ENCODE data around the gene ZBTB32.
A peak's percentile ranks its signal among the peaks of the same experiment; 100 is the strongest.
"Not testable (repeated sequence)": the region's sequence is repeated elsewhere in the genome, so short reads cannot be mapped to it uniquely, and the experiment has no call there.

ZBTB32 gene

GRCh38 chr19:35670686-35671085 lies 33.7 kb upstream of the ZBTB32 start:
- no peak overlapping the region for H3K4me3 ChIP-seq (ENCODE audit: low read depth, low read length)

DNA sequence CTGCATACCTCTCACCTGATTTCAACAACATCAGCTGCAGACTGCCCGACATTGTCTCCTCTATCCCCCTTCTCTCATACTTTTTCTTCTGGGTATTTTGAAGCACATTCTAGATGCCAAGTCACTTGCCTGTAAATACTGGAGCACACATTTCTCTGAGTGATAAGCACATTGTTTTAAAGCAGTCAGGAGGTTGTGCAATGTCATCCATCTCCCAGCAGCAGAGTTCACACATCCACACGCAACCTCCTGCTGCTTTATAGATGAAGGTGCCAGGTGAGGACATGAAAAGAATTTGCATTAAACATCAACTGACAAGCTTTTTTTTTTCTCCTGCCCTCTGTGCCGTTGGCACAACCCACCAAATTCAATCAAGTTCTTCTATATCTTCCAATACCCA lies 32.5 kb upstream of the ZBTB32 start:
- peak; percentile 29 for DNase-seq (ENCODE audit: low read depth)
- no peak overlapping the region for H3K4me3 ChIP-seq (ENCODE audit: low read depth, low read length)
- no peak for TF ChIP-seq CTCF (IDR thresholded peaks at IDR 0.05; ENCODE audit: low read depth, low read length)
- no peak for TF ChIP-seq MAX (IDR thresholded peaks at IDR 0.05; ENCODE audit: low read depth, low read length)
- TF ChIP-seq MYC (IDR thresholded peaks at IDR 0.05; ENCODE audit: low read depth, low read length) = no peak
- no peak for TF ChIP-seq POLR2A (IDR thresholded peaks at IDR 0.05; ENCODE audit: extremely low read depth, insufficient read length)

More at GRCh38 chr19:35670686-35671085, 33.7 kb upstream of the ZBTB32 start:
- TF ChIP-seq CTCF (IDR thresholded peaks at IDR 0.05; ENCODE audit: low read depth, low read length) = no peak
- TF ChIP-seq MAX (IDR thresholded peaks at IDR 0.05; ENCODE audit: low read depth, low read length) = no peak
- TF ChIP-seq POLR2A (IDR thresholded peaks at IDR 0.05; ENCODE audit: extremely low read depth, insufficient read length) = no peak
- no peak for TF ChIP-seq MYC (IDR thresholded peaks at IDR 0.05; ENCODE audit: low read depth, low read length)
- DNase-seq (ENCODE audit: low read depth) = no peak

DNA sequence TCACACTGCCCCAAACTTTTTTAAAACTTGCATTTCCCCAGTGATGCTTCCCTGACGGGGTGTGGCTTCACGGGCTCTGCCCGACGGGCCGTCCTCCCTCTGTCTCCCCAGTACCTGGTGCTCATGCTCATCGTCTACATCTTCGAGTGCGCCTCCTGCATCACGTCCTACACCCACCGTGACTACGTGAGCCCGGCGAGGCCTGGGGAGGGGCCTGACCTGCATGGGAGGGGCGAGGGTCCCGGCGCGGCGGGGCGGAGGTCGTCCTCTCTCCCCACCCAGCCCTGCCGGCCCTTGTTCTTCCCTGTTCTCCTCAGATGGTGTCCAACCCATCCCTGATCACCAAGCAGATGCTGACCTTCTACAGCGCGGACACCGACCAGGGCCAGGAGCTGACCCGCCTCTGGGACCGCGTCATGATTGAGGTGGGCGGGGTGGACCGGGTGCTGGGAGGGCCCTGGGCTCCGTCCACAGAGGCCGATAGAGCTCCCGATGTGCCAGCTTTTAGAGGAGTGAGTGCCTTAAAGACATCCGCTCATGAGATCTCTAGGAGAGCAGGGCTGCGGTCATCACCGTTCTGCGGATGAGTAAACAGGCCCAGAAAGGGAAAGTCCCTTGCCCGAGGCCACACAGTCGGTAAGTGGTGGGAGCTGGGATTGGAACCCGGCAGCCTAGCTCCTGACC lies 31.1 kb upstream of the ZBTB32 start:
- H3K4me3 ChIP-seq (ENCODE audit: low read depth, low read length) = no peak overlapping the region
- no peak for TF ChIP-seq MYC (IDR thresholded peaks at IDR 0.05; ENCODE audit: low read depth, low read length)
- no peak for TF ChIP-seq CTCF (IDR thresholded peaks at IDR 0.05; ENCODE audit: low read depth, low read length)
- TF ChIP-seq POLR2A (IDR thresholded peaks at IDR 0.05; ENCODE audit: extremely low read depth, insufficient read length) = no peak
- TF ChIP-seq MAX (IDR thresholded peaks at IDR 0.05; ENCODE audit: low read depth, low read length) = no peak
- no peak for DNase-seq (ENCODE audit: low read depth)

DNA sequence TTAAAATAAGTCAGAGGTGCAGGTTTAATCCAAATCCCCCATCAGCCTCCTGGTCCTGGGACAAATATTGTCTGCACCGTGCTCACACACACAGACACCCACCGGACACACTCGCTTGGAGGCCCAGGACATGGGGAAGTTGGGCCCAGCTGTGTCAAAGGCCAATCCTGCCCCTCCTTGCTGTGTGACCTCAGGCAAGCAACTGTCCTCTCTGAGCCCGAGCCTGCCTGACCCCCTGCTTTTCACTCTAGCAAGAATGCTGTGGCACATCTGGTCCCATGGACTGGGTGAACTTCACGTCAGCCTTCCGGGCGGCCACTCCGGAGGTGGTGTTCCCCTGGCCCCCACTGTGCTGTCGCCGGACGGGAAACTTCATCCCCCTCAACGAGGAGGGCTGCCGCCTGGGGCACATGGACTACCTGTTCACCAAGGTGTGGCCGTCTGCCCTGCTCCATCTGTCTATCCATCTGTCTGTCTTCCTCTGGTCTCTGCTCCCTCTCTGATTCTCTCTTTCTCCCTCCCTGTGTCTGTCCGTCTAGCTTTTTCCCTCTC lies 28.7 kb upstream of the ZBTB32 start:
- TF ChIP-seq MAX (IDR thresholded peaks at IDR 0.05; ENCODE audit: low read depth, low read length) (no peak), CTCF (IDR thresholded peaks at IDR 0.05; ENCODE audit: low read depth, low read length) (no peak), POLR2A (IDR thresholded peaks at IDR 0.05; ENCODE audit: extremely low read depth, insufficient read length) (no peak), MYC (IDR thresholded peaks at IDR 0.05; ENCODE audit: low read depth, low read length) (no peak)

GRCh38 chr19:35689836-35690235 lies 14.5 kb upstream of the ZBTB32 start:
- H3K4me3 ChIP-seq (ENCODE audit: low read depth, low read length) = no peak overlapping the region
- no peak for TF ChIP-seq CTCF (IDR thresholded peaks at IDR 0.05; ENCODE audit: low read depth, low read length)
- no peak for TF ChIP-seq MYC (IDR thresholded peaks at IDR 0.05; ENCODE audit: low read depth, low read length)
- TF ChIP-seq POLR2A (IDR thresholded peaks at IDR 0.05; ENCODE audit: extremely low read depth, insufficient read length) = no peak
- DNase-seq (ENCODE audit: low read depth) = no peak

More for the DNA sequence above, 28.7 kb upstream of the ZBTB32 start:
- no peak overlapping the region for H3K4me3 ChIP-seq (ENCODE audit: low read depth, low read length)
- no peak for DNase-seq (ENCODE audit: low read depth)

GRCh38 chr19:35691106-35691505 lies 13.3 kb upstream of the ZBTB32 start:
- not testable (repeated sequence) for H3K4me3 ChIP-seq (ENCODE audit: low read depth, low read length); DNase-seq (ENCODE audit: low read depth)

All from NB4 (cell line).